Measurements from ENCODE around the gene PDGFD. TPM values are rescaled to one million over a fixed set of nuclear protein-coding genes. Genes with fewer than 3 reads are reported as not detected.

Gene PDGFD
- total RNA-seq, 1 donor from 2014 or later: 8.0 TPM

- no peaks in the 10 kb centered on the region for H3K27me3 Mint-ChIP-seq
- DNase-seq (ENCODE audit: low spot score, unreplicated experiment): no peak
- no peak overlapping the region for H3K27ac Mint-ChIP-seq
- H3K4me3 Mint-ChIP-seq (ENCODE audit: low read depth): no peak overlapping the region
- no peaks in the 10 kb centered on the region for H3K36me3 Mint-ChIP-seq (ENCODE audit: insufficient read depth)
- H3K4me1 Mint-ChIP-seq (ENCODE audit: low read depth): peaks cover 12% of the 10 kb centered on the region
- no peaks in the 10 kb centered on the region for H3K9me3 Mint-ChIP-seq (ENCODE audit: low read depth)
- no peak for TF ChIP-seq CTCF (IDR thresholded peaks at IDR 0.05; ENCODE audit: unreplicated experiment)
Measured at GRCh38 chr11:104043678-104044239, 120.2 kb downstream of the PDGFD start.

- Mint-ChIP-seq H3K9me3 (ENCODE audit: low read depth) (no peaks in the 10 kb centered on the region), H3K4me1 (ENCODE audit: low read depth) (peaks cover 12% of the 10 kb centered on the region), H3K4me3 (ENCODE audit: low read depth) (no peak overlapping the region), H3K36me3 (ENCODE audit: insufficient read depth) (no peaks in the 10 kb centered on the region), H3K27me3 (no peaks in the 10 kb centered on the region), H3K27ac (no peak overlapping the region)
- no peak for DNase-seq (ENCODE audit: low spot score, unreplicated experiment)
- TF ChIP-seq CTCF (IDR thresholded peaks at IDR 0.05; ENCODE audit: unreplicated experiment): no peak
Measured at GRCh38 chr11:104043142-104043541, 120.8 kb downstream of the PDGFD start.

- TF ChIP-seq CTCF (IDR thresholded peaks at IDR 0.05; ENCODE audit: unreplicated experiment): no peak
- Mint-ChIP-seq H3K9me3 (ENCODE audit: low read depth) (no peaks in the 10 kb centered on the region), H3K4me3 (ENCODE audit: low read depth) (no peak overlapping the region), H3K27me3 (no peaks in the 10 kb centered on the region), H3K27ac (no peak overlapping the region), H3K4me1 (ENCODE audit: low read depth) (peaks cover 12% of the 10 kb centered on the region), H3K36me3 (ENCODE audit: insufficient read depth) (no peaks in the 10 kb centered on the region)
- no peak for DNase-seq (ENCODE audit: low spot score, unreplicated experiment)
Measured at GRCh38 chr11:104041792-104042191, 122.2 kb downstream of the PDGFD start.

DNA sequence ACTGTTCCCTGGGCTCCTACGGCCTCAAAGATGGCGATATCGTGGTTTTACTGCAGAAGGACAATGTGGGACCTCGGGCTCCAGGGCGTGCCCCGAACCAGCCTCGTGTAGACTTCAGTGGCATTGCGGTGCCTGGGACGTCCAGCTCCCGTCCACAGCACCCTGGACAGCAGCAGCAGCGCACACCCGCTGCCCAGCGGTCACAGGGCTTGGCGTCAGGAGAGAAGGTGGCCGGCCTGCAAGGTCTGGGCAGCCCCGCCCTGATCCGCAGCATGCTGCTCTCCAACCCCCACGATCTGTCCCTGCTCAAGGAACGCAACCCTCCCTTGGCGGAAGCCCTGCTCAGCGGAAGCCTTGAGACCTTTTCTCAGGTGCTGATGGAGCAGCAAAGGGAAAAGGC, 127.0 kb downstream of the PDGFD start:
- no peak for DNase-seq (ENCODE audit: low spot score, unreplicated experiment)
- H3K9me3 Mint-ChIP-seq (ENCODE audit: low read depth): no peaks in the 10 kb centered on the region
- no peak overlapping the region for H3K27ac Mint-ChIP-seq
- H3K4me1 Mint-ChIP-seq (ENCODE audit: low read depth): peaks cover 4% of the 10 kb centered on the region
- no peaks in the 10 kb centered on the region for H3K27me3 Mint-ChIP-seq
- no peak for TF ChIP-seq CTCF (IDR thresholded peaks at IDR 0.05; ENCODE audit: unreplicated experiment)
- no peaks in the 10 kb centered on the region for H3K36me3 Mint-ChIP-seq (ENCODE audit: insufficient read depth)
- H3K4me3 Mint-ChIP-seq (ENCODE audit: low read depth): no peak overlapping the region

- Mint-ChIP-seq H3K9me3 (ENCODE audit: low read depth) (no peaks in the 10 kb centered on the region), H3K27ac (no peak within 1 kb of the TSS), H3K27me3 (no peaks in the 10 kb centered on the region), H3K36me3 (ENCODE audit: insufficient read depth) (no peaks in the 10 kb centered on the region), H3K4me3 (ENCODE audit: low read depth) (no peak within 1 kb of the TSS), H3K4me1 (ENCODE audit: low read depth) (peaks cover 2% of the 10 kb centered on the region)
- TF ChIP-seq CTCF (IDR thresholded peaks at IDR 0.05; ENCODE audit: unreplicated experiment): no peak
- DNase-seq (ENCODE audit: low spot score, unreplicated experiment): no peak
Measured at GRCh38 chr11:104036588-104036987, 127.4 kb downstream of the PDGFD start, which contains the start of gene DDI1. TSS of gene DDI1 (plus strand) at chr11:104036640. CDS start at chr11:104036823, 183 bp downstream.
